NCI-H524 treated with DMSO at 0.1 percent for 48 hours (cell line): Measurements from ENCODE around the gene TOP2A.

Experiments used
- DNase-seq: peaks from one replicate; lab custom pipeline; 2025; lab: John Stamatoyannopoulos, UW

Gene TOP2A

DNA sequence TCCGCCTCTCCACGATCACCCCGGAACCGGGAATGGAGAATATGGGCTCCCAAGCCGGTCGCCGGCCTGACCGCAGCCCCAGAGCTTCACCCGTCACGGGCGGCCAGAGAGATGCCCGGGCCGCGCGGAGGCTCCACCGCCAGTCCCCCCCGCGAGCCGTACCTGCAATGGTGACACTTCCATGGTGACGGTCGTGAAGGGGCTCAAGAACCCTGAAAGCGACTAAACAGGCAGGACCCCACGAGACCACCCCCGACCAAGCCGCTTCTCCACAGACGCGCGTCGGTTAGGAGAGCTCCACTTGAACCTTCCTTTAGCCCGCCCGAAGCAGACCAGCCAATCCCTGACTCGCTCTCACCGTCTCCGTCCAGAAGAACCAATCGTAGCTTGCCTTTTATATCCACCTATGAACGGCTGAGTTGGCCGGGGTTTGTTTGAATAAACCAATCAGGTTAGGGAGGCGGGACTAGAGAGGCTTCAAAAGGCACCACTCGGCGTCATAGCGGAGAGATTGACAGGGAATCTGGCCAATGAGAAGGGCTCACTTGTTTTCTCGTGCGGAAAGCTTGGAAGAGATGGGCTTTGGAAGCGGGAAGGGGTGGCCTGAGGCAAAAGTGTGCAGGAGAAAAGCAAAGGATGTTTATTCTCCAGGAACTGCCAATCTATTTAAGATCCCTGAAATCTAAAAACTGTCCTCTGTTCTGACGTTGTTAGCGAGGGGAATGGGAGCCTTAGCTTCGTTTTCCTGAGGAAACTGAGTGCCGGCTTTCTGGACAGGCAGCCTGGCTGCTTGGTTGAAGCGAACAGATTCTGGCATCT is at the start of gene TOP2A:
Gene TOP2A (minus strand): TSS at position 288 of the 819 bp plus-strand sequence. CDS start 105 bp downstream, at position 183.
- peak; percentile 99 for DNase-seq

- DNase-seq = no peak
Observed at GRCh38 chr17:40467281-40467867, 49.7 kb upstream of the TOP2A start.

- DNase-seq = no peak
Observed at GRCh38 chr17:40466298-40466971, 48.7 kb upstream of the TOP2A start.

DNA sequence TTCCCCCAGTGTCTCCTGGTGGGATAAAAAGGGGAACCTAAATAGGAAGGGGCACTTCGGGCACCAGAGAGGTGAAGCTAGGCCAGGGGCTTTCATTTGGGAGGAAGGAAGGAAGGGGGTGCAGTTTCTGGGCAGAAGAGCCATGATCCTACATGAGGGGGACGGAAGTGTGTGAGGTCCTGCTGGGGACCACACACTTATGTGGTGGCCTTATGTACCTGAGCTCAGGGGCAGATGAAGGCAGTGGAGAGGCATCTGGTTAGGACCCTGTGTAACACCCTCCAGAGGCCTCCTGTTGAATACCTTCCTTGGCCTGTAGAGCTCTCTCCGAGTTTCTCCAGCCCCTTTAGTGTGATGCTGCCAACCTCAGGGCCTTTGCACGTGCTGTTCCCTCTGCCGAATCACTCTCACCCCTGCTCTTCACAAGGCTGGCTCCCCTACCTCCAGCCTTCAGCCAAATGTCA is 46.7 kb upstream of the TOP2A start:
- DNase-seq = no peak

- no peak for DNase-seq
Observed at GRCh38 chr17:40463122-40463550, 45.4 kb upstream of the TOP2A start.

GRCh38 chr17:40462343-40463121 is 44.8 kb upstream of the TOP2A start:
- DNase-seq = no peak

GRCh38 chr17:40461732-40462342 is 44.1 kb upstream of the TOP2A start:
- DNase-seq = no peak

GRCh38 chr17:40460968-40461731 is 43.5 kb upstream of the TOP2A start:
- no peak for DNase-seq

GRCh38 chr17:40460604-40460967 is 42.9 kb upstream of the TOP2A start:
- DNase-seq = no peak

DNA sequence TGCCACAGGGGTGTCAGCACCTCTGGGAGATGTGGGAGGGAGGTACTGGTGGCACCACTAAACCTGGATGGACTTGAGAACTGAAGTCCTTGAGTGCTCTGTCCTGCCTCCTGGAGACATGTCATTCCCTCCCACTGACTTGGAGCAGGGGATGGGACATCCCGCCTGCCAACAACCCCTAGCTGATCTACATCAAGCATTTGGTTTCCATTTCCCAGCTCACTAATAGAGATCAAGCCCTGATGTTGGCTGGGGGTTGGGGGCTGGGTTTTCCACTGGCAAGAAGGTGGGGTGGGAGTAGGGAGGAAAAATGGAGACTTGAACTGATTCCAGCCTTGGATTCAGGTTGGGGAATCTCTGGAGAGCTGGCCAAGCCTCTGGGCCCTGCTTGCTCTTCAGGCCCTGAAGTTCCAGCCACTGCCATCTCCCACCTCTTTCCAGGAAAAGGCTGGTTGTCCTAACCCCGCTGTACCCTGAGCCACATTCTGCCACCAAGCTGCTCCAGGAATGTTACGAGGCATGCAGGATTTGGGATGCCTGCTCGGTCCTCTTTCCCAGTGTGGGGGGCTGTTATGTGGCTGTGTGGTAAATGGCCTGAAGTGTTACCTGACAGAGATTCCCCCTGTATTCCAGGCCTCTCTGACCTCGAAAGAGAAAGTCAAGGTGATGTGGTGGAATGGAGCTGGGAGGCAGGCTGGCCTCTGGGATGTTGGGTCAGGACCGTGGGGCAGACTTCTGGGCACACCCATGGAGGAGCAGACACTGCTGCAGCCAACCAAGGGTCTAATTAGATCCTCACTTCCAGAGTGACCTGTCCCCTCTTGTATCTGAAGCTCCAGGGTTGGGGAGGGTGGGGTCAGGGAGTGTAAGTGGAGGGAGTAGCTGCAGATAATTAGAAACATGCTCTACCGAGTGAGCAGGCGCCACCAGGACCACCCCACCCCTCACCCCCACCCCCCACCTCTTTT is 42.2 kb upstream of the TOP2A start:
- DNase-seq = no peak

DNA sequence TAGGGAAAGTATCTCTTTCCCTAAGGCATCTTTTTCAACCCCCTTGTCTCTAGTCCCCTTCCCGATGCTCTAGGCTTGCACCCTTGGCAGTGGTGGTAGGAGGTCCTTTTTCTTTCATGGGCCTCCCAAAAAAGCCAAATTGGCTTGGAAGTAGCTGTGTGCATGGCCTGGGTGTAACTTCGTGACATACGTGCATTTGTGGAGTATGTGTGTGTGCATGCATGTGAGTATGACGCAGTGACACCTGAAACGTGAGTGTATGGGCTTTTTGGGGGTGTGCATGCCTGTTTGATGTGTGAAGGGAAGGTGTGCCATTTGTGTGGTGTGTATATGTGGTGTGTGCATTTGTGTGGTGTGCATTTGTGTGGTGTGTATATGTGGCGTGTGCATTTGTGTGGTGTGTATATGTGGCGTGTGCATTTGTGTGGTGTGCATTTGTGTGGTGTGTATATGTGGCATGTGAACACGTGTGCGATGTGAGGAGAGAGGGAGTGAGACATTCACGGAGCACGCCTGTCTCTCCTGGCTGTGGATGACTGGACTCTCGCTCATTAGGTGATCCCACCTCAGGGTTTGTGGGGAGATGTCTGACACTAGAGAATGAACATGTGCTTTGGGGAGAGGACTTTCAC is 41.3 kb upstream of the TOP2A start:
- DNase-seq = no peak

DNA sequence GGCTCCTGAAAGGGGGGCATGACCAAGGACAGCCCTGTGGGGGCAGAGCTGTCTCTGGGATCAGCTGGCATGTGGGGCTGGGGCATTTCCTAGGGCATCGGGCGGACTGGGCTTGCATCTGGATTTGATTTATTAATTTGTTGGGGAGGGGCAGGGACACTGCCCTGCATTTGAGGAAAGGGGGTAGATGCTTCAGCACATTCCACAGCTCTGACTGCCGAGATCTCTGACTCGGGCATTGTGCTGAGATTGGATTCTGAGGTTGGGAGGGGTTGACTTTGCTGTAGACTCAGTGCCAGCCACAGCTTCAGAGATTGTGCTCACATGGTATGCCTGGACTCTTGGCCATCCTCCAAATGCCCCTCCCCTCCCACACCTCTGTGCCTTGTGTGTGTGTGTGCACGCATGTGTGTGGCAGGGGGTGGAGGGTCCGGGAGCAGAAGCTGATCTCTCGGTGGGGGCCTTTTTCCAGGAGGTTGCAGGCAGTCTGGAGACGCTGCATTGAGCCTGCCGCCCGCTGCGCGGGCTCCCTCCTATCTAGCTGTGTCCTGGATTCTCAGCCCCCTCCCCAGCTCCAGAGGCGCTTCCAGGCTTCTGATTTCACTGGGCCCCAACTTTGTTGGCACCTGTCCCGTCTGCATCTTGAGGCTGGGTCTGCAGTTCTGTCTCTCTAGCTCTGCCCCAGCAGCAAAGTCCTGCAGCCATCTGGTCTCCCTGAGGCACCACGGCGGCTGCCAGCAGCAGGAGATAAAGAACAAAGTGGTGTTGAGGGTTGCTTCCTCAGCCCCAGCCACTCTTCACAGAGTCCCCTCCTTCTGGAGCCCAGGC is 40.5 kb upstream of the TOP2A start:
- DNase-seq = no peak

DNA sequence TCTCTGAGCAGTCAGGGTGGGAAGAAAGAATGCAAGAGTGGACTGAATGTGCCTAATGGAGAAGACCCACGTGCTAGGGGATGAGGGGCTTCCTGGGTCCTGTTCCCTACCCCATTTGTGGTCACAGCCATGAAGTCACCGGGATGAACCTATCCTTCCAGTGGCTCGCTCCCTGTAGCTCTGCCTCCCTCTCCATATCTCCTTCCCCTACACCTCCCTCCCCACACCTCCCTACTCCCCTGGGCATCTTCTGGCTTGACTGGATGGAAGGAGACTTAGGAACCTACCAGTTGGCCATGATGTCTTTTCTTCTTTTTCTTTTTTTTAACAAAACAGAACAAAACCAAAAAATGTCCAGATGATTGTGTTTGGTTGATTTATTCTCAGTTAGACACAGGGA is 39.7 kb upstream of the TOP2A start:
- no peak for DNase-seq

GRCh38 chr17:40456396-40456951 is 38.8 kb upstream of the TOP2A start:
- no peak for DNase-seq

DNA sequence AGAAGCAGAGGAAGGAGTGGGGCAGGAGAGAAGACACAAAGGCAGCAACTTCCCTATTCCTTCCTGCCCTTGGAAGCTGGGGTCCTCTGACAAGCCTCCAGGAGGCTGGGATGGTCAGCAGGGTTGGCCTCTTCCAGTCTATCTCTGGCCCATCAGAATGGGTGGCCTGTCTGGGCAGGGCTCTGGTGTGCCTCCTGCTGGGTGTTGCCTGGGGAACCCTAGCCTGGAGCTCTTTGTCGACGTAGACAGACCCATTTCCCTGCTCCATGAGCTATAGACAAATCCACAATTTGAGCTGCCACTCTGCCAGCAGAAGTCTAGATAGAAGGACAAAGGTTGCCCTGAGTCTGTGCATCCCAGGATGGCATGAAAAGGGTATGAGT is 36.9 kb upstream of the TOP2A start:
- DNase-seq = no peak

- DNase-seq = no peak
Observed at GRCh38 chr17:40453881-40454612, 36.4 kb upstream of the TOP2A start.

GRCh38 chr17:40452921-40453378 is 35.3 kb upstream of the TOP2A start:
- DNase-seq = no peak
